ENCODE data around the gene MAPK8. TPM values are rescaled to one million over a fixed set of nuclear protein-coding genes. Genes with fewer than 3 reads are reported as not detected.

MAPK8 gene
- total RNA-seq, 2 experiments from 2014 or later: 30.5 to 32.3 TPM

DNA sequence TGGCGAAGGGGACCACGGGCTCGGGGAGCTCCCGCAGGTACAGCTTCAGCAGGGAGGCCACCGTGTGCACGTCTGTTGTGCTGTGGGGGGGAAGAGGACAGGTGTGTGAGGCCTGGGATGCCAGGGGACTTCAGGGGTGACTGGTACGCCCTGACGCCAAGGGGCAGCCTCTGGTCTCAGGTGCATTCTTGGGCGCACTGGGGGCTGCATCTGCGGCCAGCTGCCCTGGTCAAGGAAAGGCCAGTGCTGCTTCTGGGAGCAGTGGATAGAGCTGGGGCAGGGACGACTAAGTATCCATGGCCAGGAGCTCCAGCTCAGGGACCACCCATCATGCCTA is 148.5 kb downstream of the MAPK8 start:
- no peak for DNase-seq
- no peaks in the 10 kb centered on the region for H3K27me3 Mint-ChIP-seq
- no peaks in the 10 kb centered on the region for H3K9me3 Mint-ChIP-seq
- no peak overlapping the region for H3K4me3 Mint-ChIP-seq
- CTCF ChIA-PET: no interaction called here
- no peak overlapping the region for H3K27ac Mint-ChIP-seq
- no peaks in the 10 kb centered on the region for H3K4me1 Mint-ChIP-seq
- no peaks in the 10 kb centered on the region for H3K36me3 Mint-ChIP-seq (ENCODE audit: low read depth)
- POLR2A ChIA-PET: no interaction called here

DNA sequence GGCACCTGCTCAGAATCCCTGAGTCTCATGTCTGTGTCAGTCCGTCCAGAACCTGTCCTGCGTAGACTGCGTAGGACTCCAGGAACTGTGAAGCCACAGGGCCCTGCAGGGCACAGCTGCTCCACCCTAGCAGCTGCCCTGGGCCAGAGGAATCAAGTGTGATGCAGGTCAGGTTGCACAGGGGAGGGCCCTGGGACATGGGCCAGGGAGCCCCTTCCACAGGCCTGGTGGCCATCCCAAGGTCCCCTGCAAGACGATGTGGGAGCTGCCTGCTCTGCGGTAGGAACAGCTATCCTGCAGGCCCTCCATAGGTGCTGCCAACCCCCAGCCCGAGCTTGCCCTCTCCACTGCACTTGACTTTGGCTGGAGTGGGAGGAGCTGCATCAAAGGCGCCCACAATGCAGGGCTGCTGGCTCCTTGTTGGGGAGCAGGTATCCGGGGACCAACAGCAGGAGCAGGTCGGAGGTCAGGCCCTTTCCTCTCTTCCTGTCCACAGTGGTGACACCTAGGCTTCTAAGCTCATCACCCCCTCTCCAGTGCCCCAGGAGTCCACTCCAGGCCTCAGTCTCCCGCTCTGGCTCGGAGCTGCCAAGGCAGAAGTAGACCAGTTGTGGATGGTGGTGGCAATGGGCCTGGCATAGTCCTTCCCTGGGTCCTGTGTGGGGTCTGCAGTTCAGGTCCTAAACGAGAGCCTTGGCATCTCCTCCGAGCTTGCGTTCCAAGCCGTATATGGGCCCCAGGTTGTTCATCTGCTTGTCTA is 149.1 kb downstream of the MAPK8 start:
- no peak overlapping the region for H3K4me3 Mint-ChIP-seq

DNA sequence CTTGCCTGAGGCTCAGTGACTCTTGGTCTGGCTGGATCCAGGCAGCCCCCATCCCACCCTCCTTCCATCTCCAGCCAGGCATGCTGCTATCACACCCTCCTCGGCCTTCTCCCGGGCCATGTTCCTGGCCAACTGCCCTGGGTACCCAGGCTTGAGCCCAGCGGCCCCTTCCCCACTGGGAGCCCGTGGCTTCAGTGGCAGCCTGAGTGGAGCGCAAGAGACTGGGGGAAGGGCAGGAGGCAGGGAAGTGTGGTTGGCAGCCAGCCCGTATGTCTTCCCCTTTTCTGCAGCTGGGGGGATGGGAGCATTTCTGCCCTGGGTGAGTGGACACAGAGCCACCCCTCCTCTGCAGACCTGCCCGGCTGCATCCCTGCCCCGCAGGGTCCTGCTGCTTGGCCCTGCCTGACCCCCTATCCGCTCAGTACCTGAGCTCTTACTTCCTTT is 149.9 kb downstream of the MAPK8 start:
- Mint-ChIP-seq H3K27ac (no peak overlapping the region), H3K4me3 (no peak overlapping the region), H3K4me1 (no peaks in the 10 kb centered on the region), H3K36me3 (ENCODE audit: low read depth) (no peaks in the 10 kb centered on the region), H3K9me3 (no peaks in the 10 kb centered on the region), H3K27me3 (no peaks in the 10 kb centered on the region)
- ChIA-PET POLR2A (no interaction called here), CTCF (interaction anchor here (0.8 kb wide), 1 partner anchor 9 kb away, joined by 3 read pairs; no protein-coding TSS in a partner anchor)
- no peak for DNase-seq

More for the DNA sequence above, 149.1 kb downstream of the MAPK8 start:
- Mint-ChIP-seq H3K9me3 (no peaks in the 10 kb centered on the region), H3K27ac (no peak overlapping the region), H3K36me3 (ENCODE audit: low read depth) (no peaks in the 10 kb centered on the region), H3K27me3 (no peaks in the 10 kb centered on the region), H3K4me1 (no peaks in the 10 kb centered on the region)
- DNase-seq: no peak
- ChIA-PET POLR2A (no interaction called here), CTCF (interaction anchor here (0.8 kb wide), 1 partner anchor 9 kb away, joined by 3 read pairs; no protein-coding TSS in a partner anchor)

DNA sequence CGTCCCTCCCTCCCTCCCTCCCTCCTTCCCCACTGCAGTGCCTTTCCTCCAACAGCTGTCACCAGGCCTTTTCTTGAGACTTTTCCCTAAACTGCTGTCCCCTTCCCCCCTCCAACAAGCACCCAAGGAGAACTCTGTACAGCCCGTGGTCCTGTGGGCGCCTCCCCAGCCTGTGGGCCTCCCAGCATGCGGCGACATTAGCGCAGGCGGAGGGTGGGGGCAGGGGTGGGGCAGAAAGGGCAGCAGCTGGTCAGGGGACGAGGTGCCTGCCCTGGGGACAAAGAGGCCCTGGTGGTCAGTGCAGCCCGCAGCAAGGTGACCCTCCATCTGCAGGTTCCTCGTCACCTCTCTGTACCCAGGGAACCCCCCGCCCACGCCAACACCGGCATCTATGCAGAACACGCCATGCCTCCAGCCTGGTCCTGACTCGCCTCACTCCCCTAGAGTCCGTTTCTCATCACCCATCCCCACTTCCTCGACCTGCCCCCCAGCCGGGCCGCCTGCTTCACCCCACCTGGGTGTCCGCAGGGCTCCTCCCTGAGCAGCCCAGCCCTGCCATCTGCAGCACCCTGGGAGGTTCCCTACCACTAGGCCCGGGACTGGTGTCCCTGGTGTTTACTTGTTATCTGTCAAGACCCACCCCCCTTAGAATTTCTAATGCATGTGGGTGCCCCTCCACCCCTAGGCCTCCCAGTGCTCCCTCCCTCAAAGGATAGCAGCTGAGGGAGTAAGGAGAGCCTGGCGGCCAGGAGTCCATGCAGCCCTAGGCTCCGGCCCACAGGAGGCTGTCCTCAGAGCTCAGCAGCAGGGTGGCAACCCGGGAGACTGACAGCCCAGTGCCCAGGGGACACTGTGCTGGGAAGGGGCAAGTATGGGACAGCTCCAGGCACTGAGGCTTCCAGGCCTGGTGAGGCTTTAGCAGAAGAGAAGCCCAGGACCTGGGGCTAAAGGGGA is 150.6 kb downstream of the MAPK8 start:
- Mint-ChIP-seq H3K4me3 (no peak overlapping the region), H3K9me3 (no peaks in the 10 kb centered on the region), H3K27me3 (no peaks in the 10 kb centered on the region), H3K4me1 (no peaks in the 10 kb centered on the region), H3K27ac (no peak overlapping the region), H3K36me3 (ENCODE audit: low read depth) (no peaks in the 10 kb centered on the region)
- ChIA-PET CTCF (no interaction called here), POLR2A (no interaction called here)
- DNase-seq: no peak

DNA sequence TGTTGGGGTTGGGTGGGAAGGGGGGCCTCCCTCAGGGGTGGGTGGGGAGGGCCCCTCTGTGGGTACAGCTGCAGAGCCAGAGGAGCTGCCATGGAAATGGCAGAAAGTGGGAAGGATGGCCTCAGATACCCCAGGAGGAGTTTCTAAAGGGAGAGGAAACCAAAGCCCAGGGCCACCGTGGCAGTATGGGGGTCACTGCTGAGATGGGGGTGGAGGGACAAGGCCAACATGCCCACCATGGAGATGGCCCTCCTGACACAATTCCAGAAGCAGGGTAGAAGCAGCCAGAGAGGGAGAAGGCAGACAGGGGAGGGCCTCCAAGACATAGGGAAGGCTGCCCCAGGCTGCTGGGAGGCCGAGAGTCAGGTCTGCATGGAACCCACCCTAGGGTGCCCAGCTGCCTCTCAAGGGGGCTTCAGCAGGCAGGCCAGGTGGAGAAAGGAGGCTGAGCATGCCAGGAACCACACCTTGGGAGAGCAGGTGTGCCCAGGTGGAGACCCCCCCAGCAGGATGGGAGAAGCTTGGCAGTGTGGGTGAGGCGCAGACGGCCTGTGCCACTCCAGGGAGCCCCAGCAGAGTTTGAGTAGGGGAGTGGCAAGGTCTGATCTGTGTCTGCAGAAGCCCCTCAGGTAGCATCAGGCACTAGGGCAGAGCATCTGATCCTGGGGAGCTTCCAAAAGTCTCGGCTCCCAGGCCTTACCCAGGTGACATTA is 151.6 kb downstream of the MAPK8 start:
- Mint-ChIP-seq H3K4me1 (no peaks in the 10 kb centered on the region), H3K4me3 (no peak overlapping the region)
- CTCF ChIA-PET: no interaction called here

DNA sequence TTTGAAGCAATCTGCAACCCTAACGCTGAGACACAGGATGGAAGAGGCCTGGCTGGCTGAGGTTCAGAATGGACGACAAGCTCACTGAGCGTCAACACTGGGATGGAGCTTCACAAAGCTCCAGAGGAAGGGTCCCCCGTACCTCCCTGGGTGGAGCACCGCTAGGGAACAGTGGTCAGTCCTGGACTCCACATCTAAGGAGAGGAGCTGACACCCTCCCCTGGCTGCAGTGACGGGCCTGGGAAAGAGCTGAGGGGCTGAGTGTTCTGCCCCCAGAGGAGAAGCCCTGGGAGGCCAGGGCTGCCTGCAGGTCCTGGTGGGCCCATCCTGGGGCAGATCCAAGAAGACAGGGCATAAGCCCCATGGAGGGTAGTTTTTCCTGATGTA is 152.2 kb downstream of the MAPK8 start:
- H3K4me1 Mint-ChIP-seq: no peaks in the 10 kb centered on the region
- CTCF ChIA-PET: interaction anchor here (1.4 kb wide), 1 partner anchor 69 kb away, joined by 3 read pairs; no protein-coding TSS in a partner anchor

More for the DNA sequence above, 151.6 kb downstream of the MAPK8 start:
- Mint-ChIP-seq H3K36me3 (ENCODE audit: low read depth) (no peaks in the 10 kb centered on the region), H3K9me3 (no peaks in the 10 kb centered on the region), H3K27me3 (no peaks in the 10 kb centered on the region), H3K27ac (no peak overlapping the region)
- POLR2A ChIA-PET: no interaction called here
- no peak for DNase-seq

GRCh38 chr10:48459270-48460150 is 153.0 kb downstream of the MAPK8 start:
- Mint-ChIP-seq H3K36me3 (ENCODE audit: low read depth) (no peaks in the 10 kb centered on the region), H3K4me1 (no peaks in the 10 kb centered on the region)
- DNase-seq: no peak

More for the DNA sequence above, 152.2 kb downstream of the MAPK8 start:
- no peak overlapping the region for H3K4me3 Mint-ChIP-seq
- POLR2A ChIA-PET: no interaction called here
- no peaks in the 10 kb centered on the region for H3K27me3 Mint-ChIP-seq
- H3K27ac Mint-ChIP-seq: no peak overlapping the region
- no peak for DNase-seq
- no peaks in the 10 kb centered on the region for H3K36me3 Mint-ChIP-seq (ENCODE audit: low read depth)
- H3K9me3 Mint-ChIP-seq: no peaks in the 10 kb centered on the region

DNA sequence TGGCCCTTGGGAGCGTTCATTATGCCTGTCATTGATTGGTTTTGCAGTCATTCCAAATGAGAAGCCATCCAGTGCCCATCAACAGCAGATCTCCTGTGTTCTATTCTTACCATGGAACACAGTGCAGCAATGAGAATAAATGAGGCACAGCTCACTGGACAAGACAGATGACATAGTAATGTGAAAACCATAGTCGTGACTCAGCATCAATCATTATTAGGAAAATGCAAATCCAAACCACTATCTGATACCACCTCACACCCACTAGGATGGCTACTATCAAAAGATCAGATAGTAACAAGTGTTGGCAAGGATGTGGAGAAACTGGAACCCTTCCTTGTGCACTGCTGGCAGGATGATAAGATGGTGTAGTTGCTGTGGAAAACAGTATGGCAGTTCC is 153.7 kb downstream of the MAPK8 start:
- H3K4me1 Mint-ChIP-seq: no peaks in the 10 kb centered on the region
- POLR2A ChIA-PET: no interaction called here
- no peak overlapping the region for H3K4me3 Mint-ChIP-seq
- H3K9me3 Mint-ChIP-seq: no peaks in the 10 kb centered on the region
- no peak for DNase-seq
- no peaks in the 10 kb centered on the region for H3K27me3 Mint-ChIP-seq
- H3K36me3 Mint-ChIP-seq (ENCODE audit: low read depth): no peaks in the 10 kb centered on the region
- CTCF ChIA-PET: interaction anchor here (1.0 to 1.4 kb wide), 2 partner anchors 27 to 71 kb away, joined by 3 read pairs; no protein-coding TSS in a partner anchor
- H3K27ac Mint-ChIP-seq: no peak overlapping the region

More at GRCh38 chr10:48459270-48460150, 153.0 kb downstream of the MAPK8 start:
- Mint-ChIP-seq H3K4me3 (no peak overlapping the region), H3K27me3 (no peaks in the 10 kb centered on the region), H3K9me3 (no peaks in the 10 kb centered on the region), H3K27ac (no peak overlapping the region)
- ChIA-PET CTCF (interaction anchor here (1.0 to 1.4 kb wide), 2 partner anchors 28 to 70 kb away, joined by 3 read pairs; no protein-coding TSS in a partner anchor), POLR2A (no interaction called here)

DNA sequence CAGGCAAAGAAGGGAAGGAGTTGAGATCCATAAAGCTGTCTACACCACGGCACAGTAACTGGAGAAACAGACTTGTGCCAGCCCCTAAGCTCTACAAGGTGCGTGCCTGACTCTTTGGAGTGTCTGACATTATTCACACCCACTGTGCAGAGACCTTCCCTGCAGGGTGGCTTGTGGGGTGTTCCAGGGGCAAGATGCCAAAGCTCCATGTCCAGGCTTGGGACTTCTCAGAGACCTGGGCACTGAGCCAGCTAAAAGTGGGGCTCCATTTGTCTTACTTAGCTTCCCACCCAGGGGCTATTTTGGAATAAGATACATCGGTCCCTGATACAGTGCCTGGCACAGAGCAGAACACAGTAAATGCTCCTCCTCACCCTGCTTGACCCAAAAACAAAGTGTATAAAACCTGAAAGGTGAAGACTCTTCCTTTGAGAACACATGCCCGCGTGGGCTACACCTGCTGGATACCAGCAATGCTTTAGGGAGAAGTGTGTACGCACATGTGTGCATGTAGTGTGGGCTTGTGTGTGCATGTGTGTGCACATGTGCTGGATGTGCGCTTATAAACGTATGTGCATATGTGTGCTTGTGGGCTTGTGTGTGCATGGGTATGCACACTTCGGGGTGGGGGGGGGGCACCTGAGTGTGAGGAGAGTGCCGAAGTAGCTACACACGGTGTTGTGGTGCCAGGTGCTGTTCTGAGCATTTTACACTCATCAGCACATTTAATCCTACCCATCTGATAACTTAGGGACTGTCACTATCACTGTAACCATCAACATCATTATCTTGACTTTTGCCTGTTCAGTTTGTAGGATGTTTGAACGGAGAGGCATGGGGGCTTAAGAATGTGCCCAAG is 155.4 kb downstream of the MAPK8 start:
- H3K36me3 Mint-ChIP-seq (ENCODE audit: low read depth): no peaks in the 10 kb centered on the region
- ChIA-PET CTCF (interaction anchor here (0.5 kb wide), 1 partner anchor 54 kb away, joined by 3 read pairs; no protein-coding TSS in a partner anchor), POLR2A (no interaction called here)
- no peaks in the 10 kb centered on the region for H3K4me1 Mint-ChIP-seq
- no peaks in the 10 kb centered on the region for H3K27me3 Mint-ChIP-seq
- H3K4me3 Mint-ChIP-seq: no peak overlapping the region
- DNase-seq: no peak
- no peak overlapping the region for H3K27ac Mint-ChIP-seq
- H3K9me3 Mint-ChIP-seq: no peaks in the 10 kb centered on the region

DNA sequence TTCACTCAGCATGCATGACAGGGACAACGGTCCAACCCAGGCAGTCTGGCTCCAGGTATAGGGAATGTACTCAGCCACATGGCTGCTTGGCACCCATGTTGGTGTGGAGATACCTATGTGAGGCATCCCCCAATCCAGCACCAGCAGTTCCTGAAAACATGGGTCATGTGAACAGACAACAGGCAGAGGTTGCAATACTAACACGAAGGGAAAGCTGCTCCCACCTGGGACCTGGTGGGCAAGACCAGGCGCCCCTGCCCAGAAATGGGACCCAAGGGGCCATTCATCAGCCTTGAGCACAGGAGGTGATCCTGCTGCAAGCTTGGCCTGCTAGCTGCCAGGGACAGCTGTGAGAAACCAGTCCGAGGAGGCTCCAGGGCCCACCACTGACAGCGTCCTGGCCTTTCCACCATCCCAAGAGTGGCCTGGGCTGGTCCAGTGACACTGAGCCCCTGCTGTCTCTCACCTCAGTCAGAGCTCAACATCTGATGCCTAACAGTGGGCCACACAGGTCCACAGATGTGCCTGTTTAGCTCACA is 156.1 kb downstream of the MAPK8 start:
- no peak overlapping the region for H3K4me3 Mint-ChIP-seq
- H3K9me3 Mint-ChIP-seq: no peaks in the 10 kb centered on the region
- no peak for DNase-seq
- H3K27ac Mint-ChIP-seq: no peak overlapping the region
- no peaks in the 10 kb centered on the region for H3K36me3 Mint-ChIP-seq (ENCODE audit: low read depth)
- no peaks in the 10 kb centered on the region for H3K4me1 Mint-ChIP-seq
- ChIA-PET CTCF (no interaction called here), POLR2A (no interaction called here)
- H3K27me3 Mint-ChIP-seq: no peaks in the 10 kb centered on the region

DNA sequence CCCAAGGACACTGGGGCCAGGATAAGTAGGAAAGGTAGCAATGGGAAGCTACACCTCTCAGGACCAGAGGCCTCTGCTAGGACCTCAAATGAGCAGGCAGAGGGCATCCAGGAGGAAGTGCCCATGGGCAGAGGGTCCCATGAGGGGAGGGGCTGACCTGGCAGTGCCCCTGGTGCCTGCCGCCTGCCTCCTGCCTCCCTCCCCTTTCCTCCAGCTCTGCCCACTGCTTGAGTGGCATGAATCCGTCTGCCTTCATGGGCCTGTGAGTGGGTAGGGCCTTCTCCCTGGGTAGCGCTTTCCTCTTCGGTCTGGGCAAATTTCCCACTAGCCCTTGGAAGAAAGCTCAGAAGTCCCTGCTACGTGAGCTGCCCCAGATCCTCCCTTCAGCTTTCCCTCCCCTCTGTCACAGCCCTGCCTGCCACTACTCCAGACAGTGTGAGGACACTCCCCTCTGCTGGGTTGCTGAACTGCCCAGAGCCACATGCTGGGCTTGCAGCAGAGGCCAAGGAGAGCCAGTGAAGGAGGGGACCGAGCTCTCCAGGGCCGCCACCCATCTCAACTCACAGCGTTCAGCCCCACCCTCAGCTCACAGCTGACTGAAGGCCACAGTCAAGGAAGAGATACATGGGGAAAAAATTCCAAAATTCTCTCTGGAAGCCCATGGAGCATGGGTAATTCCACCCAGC is 157.0 kb downstream of the MAPK8 start:
- Mint-ChIP-seq H3K4me3 (no peak overlapping the region), H3K27me3 (no peaks in the 10 kb centered on the region), H3K27ac (no peak overlapping the region), H3K36me3 (ENCODE audit: low read depth) (no peaks in the 10 kb centered on the region), H3K9me3 (no peaks in the 10 kb centered on the region), H3K4me1 (peaks cover 4% of the 10 kb centered on the region)
- DNase-seq: no peak
- ChIA-PET POLR2A (no interaction called here), CTCF (interaction anchor here (0.8 kb wide), 1 partner anchor 161 kb away, joined by 3 read pairs; no protein-coding TSS in a partner anchor)

Data from activated CD4-positive, alpha-beta T cell treated with anti-CD3 and anti-CD28 coated beads, Interleukin-2, amount 10 ng/mL, durations not matched to agents 7 days and 5 days (primary cell).